ENCODE results near the gene TSNAXIP1.

Gene TSNAXIP1

DNA sequence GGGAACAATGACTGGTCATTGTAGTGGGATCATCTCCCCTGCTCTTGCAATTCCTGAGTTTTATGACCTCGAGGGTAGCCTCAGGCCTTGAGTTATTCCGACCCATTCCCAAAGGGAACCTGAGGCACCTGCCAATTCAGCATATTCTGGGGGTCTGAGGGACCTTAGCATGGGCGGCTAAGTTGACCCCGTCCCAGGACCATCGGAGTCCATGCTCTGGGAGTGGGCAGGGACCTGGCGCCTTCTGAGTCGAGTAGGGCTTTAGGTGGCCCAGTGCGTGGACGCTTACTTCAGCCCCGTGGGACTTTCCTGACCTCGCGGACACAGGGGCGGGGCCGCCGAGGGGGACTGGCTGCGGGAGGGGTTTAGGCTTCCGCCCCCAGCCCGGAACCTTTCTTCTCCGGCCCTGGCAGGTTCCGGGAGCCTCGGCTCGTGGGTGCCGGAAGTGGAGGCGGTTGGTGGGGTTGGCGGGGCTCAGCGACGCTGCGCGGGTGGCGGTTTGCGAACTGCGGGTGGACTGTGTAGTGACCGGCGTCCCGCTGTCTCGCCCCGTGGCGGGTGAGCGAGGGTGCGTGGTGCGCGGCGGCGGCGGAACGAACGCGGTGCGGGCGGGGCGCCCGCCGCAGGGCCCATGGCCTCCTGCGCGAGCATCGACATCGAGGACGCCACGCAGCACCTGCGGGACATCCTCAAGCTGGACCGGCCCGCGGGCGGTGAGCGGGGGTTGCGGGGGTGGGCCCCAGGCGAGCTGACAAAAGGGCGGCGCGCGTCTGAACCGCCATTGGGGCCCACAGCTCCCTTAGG, 66.1 kb downstream of the TSNAXIP1 start, which contains the start of gene EDC4:
Gene EDC4 (plus strand): TSS at position 422 of the 804 bp plus-strand sequence. CDS start 210 bp downstream, at position 632.
- Histone ChIP-seq H3K4me3 (ENCODE audit: low read depth, low read length) (peak within 1 kb of the TSS; percentile 79), H3K4me1 (ENCODE audit: control insufficient read depth, insufficient read depth, low read length) (no peaks in the 10 kb centered on the region), H3K27ac (ENCODE audit: extremely low read depth, low read depth, low read length) (peak within 1 kb of the TSS; percentile 63; the same call in 1 of the 2 replicates), H3K9me3 (ENCODE audit: control insufficient read depth, insufficient read depth, low read depth, low read length) (no peaks in the 10 kb centered on the region), H3K36me3 (ENCODE audit: control insufficient read depth in 2 of 2, insufficient read depth in 1 of 2, low read length in 2 of 2) (peaks cover 6 to 78% of the 10 kb centered on the region in 2 experiments)
- ChIA-PET POLR2A (interaction anchor here (0.6 to 1.7 kb wide), 12 partner anchors 11 to 311 kb away, joined by 3 to 8 read pairs (median 4); partner anchors contain the start of genes CTCF, GFOD2, NRN1L and NUTF2), CTCF (interaction anchor here (0.6 to 1.9 kb wide), 7 partner anchors 11 to 63 kb away, joined by 3 to 13 read pairs (median 4); partner anchors contain the start of gene NRN1L)
- no peak for TF ChIP-seq ZNF514 (tag by site-specific recombination; IDR thresholded peaks at IDR 0.05)
- no peak for TF ChIP-seq ZNF16 (tag by site-specific recombination; IDR thresholded peaks at IDR 0.05; ENCODE audit: low read depth)
- no peak for TF ChIP-seq ZNF37A (tag by site-specific recombination; IDR thresholded peaks at IDR 0.05)
- 0 out of 2 replicates have a peak, but pooled peaks have one; percentile 74 for TF ChIP-seq HOXC10 (CRISPR knock-in tag; IDR thresholded peaks at IDR 0.05)
- no peak for TF ChIP-seq FEZF1 (tag by site-specific recombination; IDR thresholded peaks at IDR 0.05)
- TF ChIP-seq ZXDB (tag by site-specific recombination; IDR thresholded peaks at IDR 0.05) = peak; percentile 94
- no peak for TF ChIP-seq ZNF366 (tag by site-specific recombination; conservative IDR thresholded peaks at IDR 0.05)
- TF ChIP-seq KLF8 (tag by site-specific recombination; IDR thresholded peaks at IDR 0.05) = peak; percentile 97
- TF ChIP-seq SP2 (tag by site-specific recombination; IDR thresholded peaks at IDR 0.05) = peak; percentile 70
- TF ChIP-seq ZBTB26 (tag by site-specific recombination; optimal IDR thresholded peaks at IDR 0.05) = peak; percentile 65
- TF ChIP-seq ZNF121 (tag by site-specific recombination; IDR thresholded peaks at IDR 0.05) = no peak
- TF ChIP-seq GLI4 (tag by site-specific recombination; IDR thresholded peaks at IDR 0.05) = peak; percentile 80; the same call in 1 of the 2 replicates
- peak; percentile 100 for TF ChIP-seq KLF16 (tag by site-specific recombination; IDR thresholded peaks at IDR 0.05)
- peak; percentile 59; the same call in 1 of the 2 replicates for TF ChIP-seq BCL11B (tag by site-specific recombination; IDR thresholded peaks at IDR 0.05; ENCODE audit: low read depth)
- TF ChIP-seq ZNF223 (tag by site-specific recombination; IDR thresholded peaks at IDR 0.05) = 0 out of 2 replicates have a peak, but pooled peaks have one; percentile 17
- no peak for TF ChIP-seq ATF2 (tag by site-specific recombination; IDR thresholded peaks at IDR 0.05; ENCODE audit: low read depth)
- no peak for TF ChIP-seq ZNF248 (tag by site-specific recombination; IDR thresholded peaks at IDR 0.05)
- TF ChIP-seq ZNF155 (tag by site-specific recombination; IDR thresholded peaks at IDR 0.05) = no peak
- no peak for TF ChIP-seq ZNF140 (tag by site-specific recombination; IDR thresholded peaks at IDR 0.05)
- peak; percentile 93 for TF ChIP-seq ZNF501 (tag by site-specific recombination; IDR thresholded peaks at IDR 0.05)
- TF ChIP-seq KLF9 (tag by site-specific recombination; IDR thresholded peaks at IDR 0.05; ENCODE audit: low read depth) = peak; percentile 95
- no peak for TF ChIP-seq ZNF423 (tag by site-specific recombination; IDR thresholded peaks at IDR 0.05)
- TF ChIP-seq TSHZ1 (tag by site-specific recombination; IDR thresholded peaks at IDR 0.05; ENCODE audit: borderline replicate concordance) = no peak; the same call in 1 of the 2 replicates
- 0 out of 2 replicates have a peak, but pooled peaks have one; percentile 42 for TF ChIP-seq ZSCAN16 (tag by site-specific recombination; IDR thresholded peaks at IDR 0.05)
- TF ChIP-seq HIC1 (tag by site-specific recombination; IDR thresholded peaks at IDR 0.05) = no peak
- TF ChIP-seq ZNF324 (tag by site-specific recombination; IDR thresholded peaks at IDR 0.05) = 0 out of 2 replicates have a peak, but pooled peaks have one; percentile 50
- TF ChIP-seq ZNF621 (tag by site-specific recombination; IDR thresholded peaks at IDR 0.05) = no peak
- TF ChIP-seq, protein P1, sequence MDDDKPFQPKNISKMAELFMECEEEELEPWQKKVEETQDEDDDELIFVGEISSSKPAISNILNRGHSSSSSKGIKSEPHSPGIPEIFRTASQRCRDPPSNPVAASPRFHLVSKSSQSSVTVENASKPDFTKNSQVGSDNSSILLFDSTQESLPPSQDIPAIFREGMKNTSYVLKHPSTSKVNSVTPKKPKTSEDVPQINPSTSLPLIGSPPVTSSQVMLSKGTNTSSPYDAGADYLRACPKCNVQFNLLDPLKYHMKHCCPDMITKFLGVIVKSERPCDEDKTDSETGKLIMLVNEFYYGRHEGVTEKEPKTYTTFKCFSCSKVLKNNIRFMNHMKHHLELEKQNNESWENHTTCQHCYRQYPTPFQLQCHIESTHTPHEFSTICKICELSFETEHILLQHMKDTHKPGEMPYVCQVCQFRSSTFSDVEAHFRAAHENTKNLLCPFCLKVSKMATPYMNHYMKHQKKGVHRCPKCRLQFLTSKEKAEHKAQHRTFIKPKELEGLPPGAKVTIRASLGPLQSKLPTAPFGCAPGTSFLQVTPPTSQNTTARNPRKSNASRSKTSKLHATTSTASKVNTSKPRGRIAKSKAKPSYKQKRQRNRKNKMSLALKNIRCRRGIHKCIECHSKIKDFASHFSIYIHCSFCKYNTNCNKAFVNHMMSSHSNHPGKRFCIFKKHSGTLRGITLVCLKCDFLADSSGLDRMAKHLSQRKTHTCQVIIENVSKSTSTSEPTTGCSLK (tag by site-specific recombination; IDR thresholded peaks at IDR 0.05) = no peak

Measured in HEK293 (cell line).